GM19035 (cell line): ENCODE measurements around the gene ABHD16A.

Experiments
- ATAC-seq: cut with Tn5 transposase; IDR thresholded peaks from one replicate; pipeline ENCODE4 v1.9.1; 2021; ENCODE audit not compliant: unreplicated experiment

ABHD16A gene

GRCh38 chr6:31702819-31703716, at the start of gene ABHD16A:
ABHD16A (minus strand) TSS chr6:31703324; CDS start chr6:31703281, 43 bp downstream.
- ATAC-seq = peak; percentile 88

DNA sequence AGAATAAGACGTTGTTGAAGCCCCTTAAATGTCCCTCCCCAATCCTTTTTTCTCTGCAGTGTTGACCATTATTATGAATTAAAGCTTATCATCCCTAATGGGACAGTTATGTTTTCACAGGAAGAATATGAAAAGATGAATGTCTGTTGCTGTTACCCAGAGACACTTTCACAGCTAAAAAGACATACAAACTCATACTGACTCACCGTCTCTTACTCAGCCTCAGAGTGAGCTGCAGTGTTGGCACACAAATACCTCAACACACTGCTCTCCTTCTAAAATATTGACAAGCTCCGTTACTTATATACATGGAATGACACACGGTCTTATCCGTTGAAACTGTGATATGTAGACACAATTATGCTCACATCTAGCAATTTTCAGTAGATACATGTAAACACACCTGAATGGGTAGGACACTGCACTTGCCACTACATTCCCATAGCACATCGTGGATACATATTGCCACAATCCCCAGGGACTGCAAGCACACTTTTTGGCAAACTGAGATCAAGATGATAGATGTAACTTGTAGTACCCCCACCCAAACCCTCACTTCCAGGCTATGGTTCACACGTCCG, 49.7 kb upstream of the ABHD16A start:
- ATAC-seq = no peak

GRCh38 chr6:31750411-31751022, 47.4 kb upstream of the ABHD16A start:
- no peak for ATAC-seq

DNA sequence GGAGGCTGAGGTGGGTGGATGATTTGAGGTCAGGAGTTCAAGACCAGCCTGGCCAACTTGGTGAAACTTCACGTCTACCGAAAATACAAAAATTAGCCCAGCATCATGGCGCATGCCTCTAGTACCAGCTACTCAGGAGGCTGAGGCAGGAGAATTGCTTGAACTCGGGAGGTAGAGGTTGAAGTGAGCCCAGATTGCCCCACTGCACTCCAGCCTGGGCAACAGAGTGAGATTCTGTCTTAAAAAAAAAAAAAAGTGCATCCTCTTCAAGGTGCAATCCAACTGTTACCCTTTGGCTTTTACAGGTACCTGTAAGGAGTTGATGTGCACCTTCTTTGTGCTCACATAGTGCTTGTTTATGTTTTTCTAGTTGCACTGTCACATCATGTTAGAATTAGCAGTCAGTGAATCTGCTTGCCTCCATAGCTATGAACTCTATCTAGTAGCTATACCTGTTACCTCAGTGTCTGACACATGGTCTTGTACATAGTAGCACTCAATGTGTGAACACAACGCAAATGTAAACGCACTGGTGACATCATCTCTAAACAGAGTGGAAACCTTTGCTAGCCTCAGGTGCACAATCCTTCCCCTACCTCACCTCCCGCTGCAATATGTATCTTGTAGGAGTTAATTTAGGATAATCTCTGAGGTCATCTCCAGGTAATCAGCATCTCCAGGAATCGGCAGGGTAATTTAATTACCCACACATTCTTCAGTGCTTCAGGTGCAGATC, 46.3 kb upstream of the ABHD16A start:
- no peak for ATAC-seq

DNA sequence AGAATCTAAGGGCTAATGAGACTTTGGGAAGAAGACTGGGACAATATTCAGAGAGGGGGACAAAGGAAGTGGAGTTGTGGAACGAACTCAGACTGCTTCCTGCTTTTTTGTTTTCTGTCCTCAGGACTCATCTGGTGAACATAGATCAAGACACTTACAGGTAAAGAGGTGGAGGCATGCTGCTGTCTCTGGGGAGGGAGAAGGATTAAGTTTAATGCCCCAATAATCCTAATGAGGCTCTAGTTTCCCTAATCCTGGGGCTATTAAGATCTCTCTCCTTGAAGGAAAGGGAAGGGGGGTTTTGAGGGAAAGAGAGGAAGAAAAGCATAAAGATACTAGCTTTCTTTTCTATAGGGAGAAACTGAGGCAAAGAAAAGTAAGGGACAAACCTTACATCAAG, 41.3 kb upstream of the ABHD16A start:
- ATAC-seq = no peak

- ATAC-seq = no peak
These were observed 39.8 kb upstream of the ABHD16A start for GRCh38 chr6:31742894-31743293.

- no peak for ATAC-seq
These were observed 38.7 kb upstream of the ABHD16A start for GRCh38 chr6:31741815-31742214.

GRCh38 chr6:31740397-31741223, 37.5 kb upstream of the ABHD16A start:
- no peak for ATAC-seq

DNA sequence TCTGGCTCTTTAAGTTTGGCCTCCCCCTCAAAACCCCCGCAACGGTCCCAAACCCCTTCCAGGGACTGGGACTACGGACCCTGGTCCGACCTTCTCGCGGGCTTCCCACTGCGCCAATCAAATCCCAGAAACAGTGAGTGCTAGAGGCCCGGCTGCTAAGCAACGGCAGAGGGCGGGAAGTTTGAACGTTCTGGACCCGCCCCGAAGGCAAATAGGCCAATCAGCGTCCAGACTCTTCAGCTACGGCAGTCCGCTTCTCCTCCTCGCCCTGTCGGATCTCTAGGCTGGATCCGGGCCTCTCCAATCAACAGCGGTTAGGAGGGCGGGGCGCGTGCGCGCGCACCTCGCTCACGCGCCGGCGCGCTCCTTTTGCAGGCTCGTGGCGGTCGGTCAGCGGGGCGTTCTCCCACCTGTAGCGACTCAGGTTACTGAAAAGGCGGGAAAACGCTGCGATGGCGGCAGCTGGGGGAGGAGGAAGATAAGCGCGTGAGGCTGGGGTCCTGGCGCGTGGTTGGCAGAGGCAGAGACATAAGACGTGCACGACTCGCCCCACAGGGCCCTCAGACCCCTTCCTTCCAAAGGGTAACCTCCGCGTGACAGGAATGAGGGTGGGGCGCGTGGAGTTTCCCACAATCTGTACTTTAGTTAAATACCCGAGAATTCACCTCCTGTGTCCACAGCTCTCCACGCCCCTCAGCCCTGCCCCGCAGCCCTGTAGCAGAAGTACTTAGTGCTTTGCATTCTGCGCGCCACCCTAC, 36.7 kb upstream of the ABHD16A start, which contains the start of gene MSH5:
Gene MSH5, plus strand, starts transcription at position 367 of the 758 bp plus-strand sequence. CDS start 462 bp downstream, outside the sequence.
- ATAC-seq = peak; percentile 74

GRCh38 chr6:31737991-31738979, 35.2 kb upstream of the ABHD16A start:
- ATAC-seq = no peak

- no peak for ATAC-seq
These were observed 34.3 kb upstream of the ABHD16A start for GRCh38 chr6:31737315-31737990.

- no peak for ATAC-seq
These were observed 33.7 kb upstream of the ABHD16A start for GRCh38 chr6:31736768-31737314.

- ATAC-seq = peak; percentile 30
These were observed 33.1 kb upstream of the ABHD16A start, which contains the start of gene CLIC1 for GRCh38 chr6:31736021-31736767. CLIC1 (minus strand) TSS chr6:31736530; CDS start chr6:31736300, 230 bp downstream.

GRCh38 chr6:31734821-31735406, 31.8 kb upstream of the ABHD16A start:
- ATAC-seq = no peak

GRCh38 chr6:31734247-31734820, 31.2 kb upstream of the ABHD16A start:
- ATAC-seq = no peak

DNA sequence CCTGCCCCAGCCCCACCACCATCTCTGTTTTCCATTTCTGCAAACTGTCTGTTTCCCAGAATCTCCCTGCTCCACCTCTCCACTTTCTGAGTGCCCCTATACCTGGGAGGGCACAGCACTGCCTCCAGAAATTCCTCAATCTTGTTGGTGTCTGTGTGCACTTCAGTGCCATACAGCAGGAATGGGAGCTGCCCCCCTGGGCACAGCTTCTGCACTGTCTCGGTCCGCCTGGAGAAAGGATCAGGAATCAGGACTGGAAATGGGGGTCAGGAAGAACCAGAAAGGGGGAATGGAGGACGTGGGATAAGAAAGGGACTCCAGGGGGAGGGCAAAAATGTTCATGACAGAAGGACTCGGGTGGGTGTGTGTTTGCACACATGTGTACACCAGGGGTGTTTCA, 30.6 kb upstream of the ABHD16A start:
- no peak for ATAC-seq
